CD14-positive monocyte (primary cell): Measurements from ENCODE around the gene FCRL5. TPM values are rescaled to one million over a fixed set of nuclear protein-coding genes. Genes with fewer than 3 reads are reported as not detected.

Experiments
- DNase-seq, 3 donors: peaks; one replicate each; pipeline ENCODE4 v3.0.0-alpha.2; 2011 to 2022
- H2AFZ ChIP-seq: 2 replicates; pipeline ENCODE4 v1.6.0; 2012; ENCODE audit warnings: mild to moderate bottlenecking, low read depth, low read length, inconsistent platforms; ENCODE audit not compliant: insufficient read depth, poor library complexity, severe bottlenecking
- H3K27ac ChIP-seq, 2 donors: 1 replicate in 1 of 2; 2 replicates in 1 of 2; pipeline ENCODE4 v1.5.1; 2012 to 2013; ENCODE audit warnings: low read length in 2 of 2, control low read depth in 1 of 2, inconsistent platforms in 1 of 2, low read depth in 1 of 2, mild to moderate bottlenecking in 1 of 2
- H3K27me3 ChIP-seq, 2 donors: one replicate each; pipeline versions ENCODE4 v1.6.0 to v1.6.1; 2011 to 2013; ENCODE audit warnings: low read length in 2 of 2; ENCODE audit not compliant: control insufficient read depth in 2 of 2, insufficient read depth in 2 of 2
- H3K36me3 ChIP-seq, 2 donors: replicated peaks in 1 of 2; 1 replicate in 1 of 2; 2 replicates in 1 of 2; pipeline versions ENCODE4 v1.5.1 to v1.6.1; 2012 to 2013; ENCODE audit warnings: low read length in 2 of 2, control low read depth in 1 of 2, inconsistent platforms in 1 of 2, mild to moderate bottlenecking in 1 of 2; ENCODE audit not compliant: insufficient read depth in 2 of 2, control insufficient read depth in 1 of 2
- H3K4me1 ChIP-seq, 2 donors: 1 replicate in 1 of 2; 2 replicates in 1 of 2; pipeline versions ENCODE4 v1.5.1 to v1.6.1; 2012 to 2013; ENCODE audit warnings: low read length in 2 of 2, control low read depth in 1 of 2, inconsistent platforms in 1 of 2, mild to moderate bottlenecking in 1 of 2, moderate library complexity in 1 of 2; ENCODE audit not compliant: insufficient read depth in 2 of 2, control insufficient read depth in 1 of 2
- H3K4me2 ChIP-seq: replicated peaks from 2 replicates; pipeline ENCODE3; 2012; ENCODE audit warnings: low read length, moderate library complexity, mild to moderate bottlenecking; ENCODE audit not compliant: poor library complexity, severe bottlenecking; ENCODE audit errors: extremely low read depth
- H3K4me3 ChIP-seq, 3 experiments: fragments of 200-600 bp in 1 of 3; sonication (generic) in 1 of 3; replicated peaks in 1 of 3; 1 replicate in 2 of 3; 2 replicates in 1 of 3; pipeline ENCODE4 v1.5.1; 2011 to 2013; ENCODE audit warnings: low read length in 3 of 3, mild to moderate bottlenecking in 3 of 3, control low read depth in 2 of 3, low read depth in 2 of 3, inconsistent platforms in 1 of 3, moderate library complexity in 1 of 3
- H3K79me2 ChIP-seq: 2 replicates; pipeline ENCODE4 v1.6.0; 2012; ENCODE audit warnings: mild to moderate bottlenecking, control low read depth, inconsistent platforms, low read length, moderate library complexity; ENCODE audit not compliant: insufficient read depth
- H3K9ac ChIP-seq: 2 replicates; pipeline ENCODE4 v1.6.0; 2017; ENCODE audit warnings: low read length, mild to moderate bottlenecking; ENCODE audit not compliant: insufficient read depth, poor library complexity, severe bottlenecking
- H3K9me3 ChIP-seq, 2 donors: replicated peaks in 1 of 2; 1 replicate in 1 of 2; 2 replicates in 1 of 2; pipeline versions ENCODE4 v1.5.1 to v1.6.1; 2012 to 2013; ENCODE audit warnings: low read length in 2 of 2, control low read depth in 1 of 2; ENCODE audit not compliant: control insufficient read depth in 1 of 2, insufficient read depth in 1 of 2
- H4K20me1 ChIP-seq: 2 replicates; pipeline ENCODE4 v1.6.0; 2012; ENCODE audit warnings: mild to moderate bottlenecking, low read length, control low read depth, moderate library complexity; ENCODE audit not compliant: insufficient read depth
- H3K27ac Mint-ChIP-seq, 7 donors: one replicate each; pipeline ENCODE4 v1.8.0; 2020; ENCODE audit warnings: mild to moderate bottlenecking in 7 of 7, mixed read lengths in 7 of 7, moderate library complexity in 6 of 7, inconsistent platforms in 2 of 7
- H3K27me3 Mint-ChIP-seq, 3 donors: one replicate each; pipeline ENCODE4 v1.8.0; 2021 to 2022; ENCODE audit warnings: low read depth in 3 of 3, mild to moderate bottlenecking in 3 of 3, mixed read lengths in 3 of 3, moderate library complexity in 3 of 3, inconsistent platforms in 1 of 3
- H3K36me3 Mint-ChIP-seq, 2 donors: one replicate each; pipeline ENCODE4 v1.8.0; 2020; ENCODE audit warnings: mixed read lengths in 2 of 2, inconsistent platforms in 1 of 2, mild to moderate bottlenecking in 1 of 2
- H3K4me1 Mint-ChIP-seq: one replicate; pipeline ENCODE4 v1.8.0; 2020; ENCODE audit warnings: mild to moderate bottlenecking, mixed read lengths
- H3K4me3 Mint-ChIP-seq, 2 donors: one replicate each; pipeline ENCODE4 v1.8.0; 2020; ENCODE audit warnings: mild to moderate bottlenecking in 2 of 2, mixed read lengths in 2 of 2, moderate library complexity in 1 of 2
- H3K9me3 Mint-ChIP-seq, 7 donors: one replicate each; pipeline ENCODE4 v1.8.0; 2020 to 2022; ENCODE audit warnings: mixed read lengths in 7 of 7, mild to moderate bottlenecking in 6 of 7, moderate library complexity in 6 of 7, inconsistent platforms in 2 of 7
- WGBS: methylation state at CpG from one replicate; pipeline ENCODE4 v1.1.5; 2013; ENCODE audit warnings: missing lambda C conversion rate; ENCODE audit not compliant: insufficient coverage; 5-methylcytosine and 5-hydroxymethylcytosine counted together
- intact Hi-C, 2 donors: fragments of 100-400 bp; cut with micrococcal nuclease; formaldehyde crosslinking; loops; one replicate each; pipeline versions ENCODE4 v1.15.0 to v1.15.1; 2023
- polyA minus RNA-seq: library from RNA; depleted of rRNA, polyadenylated mRNA; stranded (reverse); fragments of >200 nt; gene quantifications from 2 replicates; pipeline ENCODE4 v1.2.3, GENCODE V29; 2012
- polyA plus RNA-seq, 3 donors: library from polyadenylated mRNA; depleted of rRNA in 1 of 3; unstranded in 2 of 3; stranded (reverse) in 1 of 3; fragments of 300-500 nt in 2 of 3; fragments of >200 nt in 1 of 3; fragmentation: Illumina TruSeq in 2 of 3; gene quantifications; 1 replicate in 2 of 3; 2 replicates in 1 of 3; pipeline ENCODE4 v1.2.3, GENCODE V29; 2012 to 2021
- total RNA-seq, 12 experiments: library from RNA in 1 of 12; stranded (reverse) in 1 of 12; fragments of 120-200 nt in 1 of 12; gene quantifications; one replicate each; pipeline ENCODE4 v1.2.4 and lab custom pipeline; 2013 to 2026; ENCODE audit warnings: mixed read lengths in 6 of 12, inconsistent platforms in 1 of 12
- TF ChIP-seq, protein P1 (sequence below): fragments of 200-600 bp; IDR thresholded peaks from one replicate; pipeline ENCODE4 v1.8.0; 2022; ENCODE audit warnings: antibody characterized with exemption, mild to moderate bottlenecking

FCRL5 gene
- 0.64 TPM for total RNA-seq (2013)
- polyA plus RNA-seq (under 1 TPM in 2 of 3 donors, not detected in 1; 0.06 to 0.25 TPM), polyA minus RNA-seq (0.14 and 0.16 TPM in 2 replicates), total RNA-seq (lab: John Stamatoyannopoulos, UW) (0 to 5.0 (median 0.20) reads per million in 11 experiments)

DNA sequence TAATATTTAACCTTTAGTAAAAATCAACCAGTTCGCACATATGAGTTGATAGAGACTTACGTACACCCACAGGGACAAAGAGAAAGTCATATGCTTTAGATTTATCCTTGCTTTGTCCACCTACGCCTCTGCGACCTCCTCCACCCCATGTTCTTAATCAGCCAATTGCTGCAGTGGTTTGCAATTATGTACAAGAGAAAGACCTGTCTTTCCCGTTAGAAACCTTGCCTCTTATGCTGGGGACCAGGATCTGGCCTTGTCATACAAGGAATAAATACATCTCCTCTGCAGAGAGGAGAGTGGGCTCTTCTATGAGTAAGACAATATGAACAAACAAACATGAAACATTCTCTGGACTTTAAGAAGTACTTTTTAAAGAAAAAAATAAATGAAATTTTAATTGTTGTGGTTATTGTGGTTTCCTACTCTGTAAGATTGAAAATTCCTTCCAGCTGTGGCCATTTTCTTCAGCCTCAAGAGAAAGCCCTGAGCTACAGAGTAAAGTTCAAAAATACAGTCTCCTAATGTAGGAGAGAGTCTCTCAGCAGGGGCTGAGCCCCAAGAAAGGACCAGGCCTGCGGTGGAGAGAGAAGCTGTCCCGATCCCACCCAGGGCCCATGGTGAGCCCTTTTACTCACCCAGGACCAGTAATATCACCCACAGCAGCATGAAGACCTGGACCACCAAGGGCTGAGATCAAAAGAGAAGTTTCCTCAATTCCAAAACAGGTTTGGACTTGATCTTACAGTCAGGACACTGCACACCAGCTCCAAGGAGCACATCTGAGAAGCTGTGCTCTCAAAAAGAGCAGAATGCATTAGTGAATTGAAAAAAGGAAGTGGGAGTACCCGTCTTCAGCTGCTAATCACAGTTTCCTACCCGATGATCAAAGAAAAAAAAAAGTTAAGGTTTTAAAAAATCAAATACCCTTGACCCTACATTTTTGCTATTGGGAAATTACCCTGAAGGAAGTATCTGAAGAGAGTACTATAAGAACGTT, at the start of gene FCRL5:
Gene FCRL5, minus strand, starts transcription at position 822 of the 1,000 bp plus-strand sequence. Its CDS starts 153 bp downstream, at position 669.
- no peak for DNase-seq
- Histone ChIP-seq H3K36me3 (no peaks in the 10 kb centered on the region), H3K4me2 (no peak within 1 kb of the TSS), H3K79me2 (no peaks in the 10 kb centered on the region), H2AFZ (no peak within 1 kb of the TSS), H3K9me3 (no peaks in the 10 kb centered on the region), H3K27ac (no peak within 1 kb of the TSS), H3K4me3 (no peak within 1 kb of the TSS), H3K27me3 (peaks cover 0 to 7% of the 10 kb centered on the region in 2 donors), H3K9ac (no peak within 1 kb of the TSS), H4K20me1 (no peaks in the 10 kb centered on the region), H3K4me1 (peaks cover 4 to 6% of the 10 kb centered on the region in 2 donors)
- H3K27ac Mint-ChIP-seq = no peak within 1 kb of the TSS
- peaks cover 12% of the 10 kb centered on the region for H3K4me1 Mint-ChIP-seq
- intact Hi-C loops = no loop called here
- H3K4me3 Mint-ChIP-seq = peak within 1 kb of the TSS in 1 of 2 donors; percentile 13
- peaks cover 5 to 20% (median 9%) of the 10 kb centered on the region in 3 donors for H3K27me3 Mint-ChIP-seq
- TF ChIP-seq, protein P1, sequence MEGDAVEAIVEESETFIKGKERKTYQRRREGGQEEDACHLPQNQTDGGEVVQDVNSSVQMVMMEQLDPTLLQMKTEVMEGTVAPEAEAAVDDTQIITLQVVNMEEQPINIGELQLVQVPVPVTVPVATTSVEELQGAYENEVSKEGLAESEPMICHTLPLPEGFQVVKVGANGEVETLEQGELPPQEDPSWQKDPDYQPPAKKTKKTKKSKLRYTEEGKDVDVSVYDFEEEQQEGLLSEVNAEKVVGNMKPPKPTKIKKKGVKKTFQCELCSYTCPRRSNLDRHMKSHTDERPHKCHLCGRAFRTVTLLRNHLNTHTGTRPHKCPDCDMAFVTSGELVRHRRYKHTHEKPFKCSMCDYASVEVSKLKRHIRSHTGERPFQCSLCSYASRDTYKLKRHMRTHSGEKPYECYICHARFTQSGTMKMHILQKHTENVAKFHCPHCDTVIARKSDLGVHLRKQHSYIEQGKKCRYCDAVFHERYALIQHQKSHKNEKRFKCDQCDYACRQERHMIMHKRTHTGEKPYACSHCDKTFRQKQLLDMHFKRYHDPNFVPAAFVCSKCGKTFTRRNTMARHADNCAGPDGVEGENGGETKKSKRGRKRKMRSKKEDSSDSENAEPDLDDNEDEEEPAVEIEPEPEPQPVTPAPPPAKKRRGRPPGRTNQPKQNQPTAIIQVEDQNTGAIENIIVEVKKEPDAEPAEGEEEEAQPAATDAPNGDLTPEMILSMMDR = no peak
- no peaks in the 10 kb centered on the region for H3K36me3 Mint-ChIP-seq
- 96% methylated on average over 4 of the region's 10 CpGs for WGBS
- peaks cover 0 to 3% (median 0%) of the 10 kb centered on the region in 7 donors for H3K9me3 Mint-ChIP-seq

DNA sequence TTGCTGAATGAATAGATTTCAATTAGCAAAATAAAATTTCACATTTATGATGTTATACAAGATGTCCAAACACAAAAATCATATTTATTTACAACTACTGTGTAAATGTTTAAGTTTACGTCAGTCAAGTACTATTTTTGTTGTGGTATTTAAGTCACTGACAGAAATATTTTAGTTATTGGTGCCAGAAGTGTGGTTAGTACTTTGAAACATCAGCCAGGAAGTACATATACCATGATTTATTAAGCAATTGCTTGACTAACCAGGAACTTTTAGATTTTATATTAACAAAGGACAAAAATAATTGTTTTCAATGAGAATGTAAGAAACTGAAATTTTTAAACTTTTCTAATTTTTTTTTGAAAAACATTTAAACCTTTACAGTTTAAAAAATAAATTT, 47.9 kb upstream of the FCRL5 start:
- Histone ChIP-seq H3K27ac (no peak overlapping the region), H3K4me3 (no peak overlapping the region), H4K20me1 (no peaks in the 10 kb centered on the region), H3K27me3 (peaks cover 80 to 92% of the 10 kb centered on the region in 2 donors), H3K9ac (no peak overlapping the region), H3K4me2 (no peak overlapping the region), H3K4me1 (peaks cover 8% of the 10 kb centered on the region in 2 donors), H2AFZ (no peak overlapping the region), H3K9me3 (no peaks in the 10 kb centered on the region), H3K79me2 (no peaks in the 10 kb centered on the region), H3K36me3 (no peaks in the 10 kb centered on the region)
- H3K9me3 Mint-ChIP-seq = peaks cover 0 to 2% (median 0%) of the 10 kb centered on the region in 7 donors
- no peak for DNase-seq
- TF ChIP-seq, protein P1 = no peak
- H3K27me3 Mint-ChIP-seq = peaks cover 59 to 84% (median 66%) of the 10 kb centered on the region in 3 donors
- H3K4me3 Mint-ChIP-seq = peak overlapping the region in 1 of 2 donors; percentile 30
- intact Hi-C loops = no loop called here
- peaks cover 7% of the 10 kb centered on the region for H3K4me1 Mint-ChIP-seq
- H3K27ac Mint-ChIP-seq = no peak overlapping the region
- H3K36me3 Mint-ChIP-seq = no peaks in the 10 kb centered on the region
- WGBS = no CpG with 5 or more reads among the region's 1 CpG
